Activated CD8-positive, alpha-beta T cell treated with anti-CD3 and anti-CD28 coated beads for 36 hours (primary cell): ENCODE data around the gene MYPN. TPM values are rescaled to one million over a fixed set of nuclear protein-coding genes. Genes with fewer than 3 reads are reported as not detected.

Experiments
- ATAC-seq: fragments of 200-7000 bp; cut with Tn5 transposase; one replicate; pipeline ENCODE4 v1.10.0; 2021; ENCODE audit warnings: mild to moderate bottlenecking, moderate library complexity
- CTCF ChIA-PET: fragments of 350-600 bp; sonication (Branson Sonifier 250); formaldehyde crosslinking; loops from one replicate; lab custom pipeline; 2021; ENCODE audit warnings: antibody characterized with exemption; lab: Charles Lee
- POLR2A ChIA-PET: fragments of 350-600 bp; sonication (Branson Sonifier 250); formaldehyde crosslinking; loops from one replicate; lab custom pipeline; 2021; ENCODE audit warnings: antibody characterized with exemption; lab: Charles Lee
- DNase-seq: peaks from one replicate; pipeline ENCODE4 v3.0.0-alpha.2; 2020
- H3K27ac Mint-ChIP-seq: one replicate; pipeline ENCODE4 v1.8.0; 2021; ENCODE audit warnings: mild to moderate bottlenecking, mixed read lengths
- H3K27me3 Mint-ChIP-seq: one replicate; pipeline ENCODE4 v1.8.0; 2021; ENCODE audit warnings: mixed read lengths
- H3K36me3 Mint-ChIP-seq: one replicate; pipeline ENCODE4 v1.8.0; 2021; ENCODE audit warnings: low read depth, mixed read lengths
- H3K4me1 Mint-ChIP-seq: one replicate; pipeline ENCODE4 v1.8.0; 2021; ENCODE audit warnings: low read depth, mixed read lengths
- H3K4me3 Mint-ChIP-seq: one replicate; pipeline ENCODE4 v1.8.0; 2021; ENCODE audit warnings: mild to moderate bottlenecking, moderate library complexity, mixed read lengths
- H3K9me3 Mint-ChIP-seq: one replicate; pipeline ENCODE4 v1.8.0; 2021; ENCODE audit warnings: mixed read lengths
- intact Hi-C: fragments of 100-400 bp; cut with micrococcal nuclease; formaldehyde crosslinking; loops from one replicate; pipeline ENCODE4 v1.10.0; 2022
- total RNA-seq, 2 experiments: library from RNA; stranded (reverse); gene quantifications; one replicate each; pipeline ENCODE4 v1.2.3, GENCODE V29; 2021
- TF ChIP-seq, protein P1 (sequence below): fragments of 200-600 bp; IDR thresholded peaks from one replicate; pipeline ENCODE4 v1.8.0; 2022; ENCODE audit warnings: antibody characterized with exemption, mild to moderate bottlenecking

The MYPN gene
- total RNA-seq, 2 experiments from 2014 or later = not detected

DNA sequence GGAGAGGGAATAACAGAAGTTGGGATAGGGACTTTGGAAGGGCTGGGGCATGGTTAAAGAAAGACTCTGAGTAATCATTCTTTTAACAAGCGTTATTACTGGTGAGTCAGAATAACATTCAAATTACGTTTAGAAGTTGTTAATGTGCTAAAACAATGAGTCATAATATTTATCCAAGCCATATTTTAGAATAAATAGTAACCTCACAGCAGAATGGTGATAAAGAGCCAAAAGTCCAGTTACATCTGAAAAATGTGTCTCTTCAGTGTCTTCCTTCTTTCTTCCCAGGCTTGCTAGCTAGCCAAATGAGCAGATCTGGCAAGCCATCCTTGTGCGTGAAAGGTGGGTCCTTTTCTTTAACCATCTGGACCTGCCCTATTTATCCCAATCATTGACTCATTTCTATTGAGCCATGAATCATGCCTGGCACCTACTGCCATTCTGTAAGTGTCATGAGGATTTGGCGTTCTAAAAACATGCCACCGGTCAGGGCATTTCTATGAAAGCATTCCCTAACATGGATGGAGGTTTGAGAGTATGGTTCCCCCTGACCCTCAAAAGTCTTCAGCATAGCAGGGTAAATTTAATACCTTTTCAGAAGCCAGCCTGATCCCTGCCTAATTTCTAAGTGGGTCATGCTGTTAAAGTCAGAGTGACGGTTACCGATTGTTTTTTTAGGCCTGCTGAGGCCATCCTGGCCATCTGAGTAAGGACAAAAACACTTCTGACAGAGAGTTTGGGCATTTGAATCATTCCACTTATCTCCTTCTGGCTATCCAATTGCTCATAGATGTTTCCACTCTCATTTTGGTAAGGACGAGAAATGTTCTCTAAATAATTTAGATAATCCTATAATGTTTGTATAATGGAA is 26.9 kb downstream of the MYPN start:
- H3K4me1 Mint-ChIP-seq = no peaks in the 10 kb centered on the region
- intact Hi-C loops = no loop called here
- no peak overlapping the region for H3K4me3 Mint-ChIP-seq
- peaks cover 4% of the 10 kb centered on the region for H3K27me3 Mint-ChIP-seq
- H3K36me3 Mint-ChIP-seq = no peaks in the 10 kb centered on the region
- TF ChIP-seq, protein P1, sequence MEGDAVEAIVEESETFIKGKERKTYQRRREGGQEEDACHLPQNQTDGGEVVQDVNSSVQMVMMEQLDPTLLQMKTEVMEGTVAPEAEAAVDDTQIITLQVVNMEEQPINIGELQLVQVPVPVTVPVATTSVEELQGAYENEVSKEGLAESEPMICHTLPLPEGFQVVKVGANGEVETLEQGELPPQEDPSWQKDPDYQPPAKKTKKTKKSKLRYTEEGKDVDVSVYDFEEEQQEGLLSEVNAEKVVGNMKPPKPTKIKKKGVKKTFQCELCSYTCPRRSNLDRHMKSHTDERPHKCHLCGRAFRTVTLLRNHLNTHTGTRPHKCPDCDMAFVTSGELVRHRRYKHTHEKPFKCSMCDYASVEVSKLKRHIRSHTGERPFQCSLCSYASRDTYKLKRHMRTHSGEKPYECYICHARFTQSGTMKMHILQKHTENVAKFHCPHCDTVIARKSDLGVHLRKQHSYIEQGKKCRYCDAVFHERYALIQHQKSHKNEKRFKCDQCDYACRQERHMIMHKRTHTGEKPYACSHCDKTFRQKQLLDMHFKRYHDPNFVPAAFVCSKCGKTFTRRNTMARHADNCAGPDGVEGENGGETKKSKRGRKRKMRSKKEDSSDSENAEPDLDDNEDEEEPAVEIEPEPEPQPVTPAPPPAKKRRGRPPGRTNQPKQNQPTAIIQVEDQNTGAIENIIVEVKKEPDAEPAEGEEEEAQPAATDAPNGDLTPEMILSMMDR = no peak
- ATAC-seq = no peak
- POLR2A ChIA-PET = no interaction called here
- DNase-seq = no peak
- no peak overlapping the region for H3K27ac Mint-ChIP-seq
- CTCF ChIA-PET = no interaction called here
- H3K9me3 Mint-ChIP-seq = no peaks in the 10 kb centered on the region

DNA sequence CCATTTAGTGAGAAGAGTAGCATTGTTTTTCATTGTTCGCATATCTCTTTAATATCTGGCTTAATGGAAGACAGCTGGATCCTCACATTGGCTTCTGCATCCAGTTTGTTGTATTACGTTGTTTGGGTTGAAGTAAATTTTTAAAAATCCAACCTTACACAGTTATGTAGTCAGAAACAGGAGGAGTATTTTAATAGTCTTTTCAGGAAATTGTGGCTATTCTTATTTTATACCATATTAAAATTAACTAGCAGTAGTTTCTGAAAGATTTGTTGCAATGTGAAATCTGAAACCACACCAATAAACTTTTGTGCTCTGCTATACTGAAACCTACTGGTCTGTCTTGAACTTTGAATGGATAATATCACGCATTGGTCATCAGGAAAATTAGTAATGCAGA is 27.9 kb downstream of the MYPN start:
- CTCF ChIA-PET = no interaction called here
- intact Hi-C loops = no loop called here
- H3K4me3 Mint-ChIP-seq = no peak overlapping the region
- DNase-seq (no peak), ATAC-seq (no peak)
- no peak overlapping the region for H3K27ac Mint-ChIP-seq
- POLR2A ChIA-PET = no interaction called here
- TF ChIP-seq, protein P1 = no peak
- no peaks in the 10 kb centered on the region for H3K4me1 Mint-ChIP-seq
- H3K9me3 Mint-ChIP-seq = no peaks in the 10 kb centered on the region
- H3K27me3 Mint-ChIP-seq = peaks cover 6% of the 10 kb centered on the region
- H3K36me3 Mint-ChIP-seq = no peaks in the 10 kb centered on the region

DNA sequence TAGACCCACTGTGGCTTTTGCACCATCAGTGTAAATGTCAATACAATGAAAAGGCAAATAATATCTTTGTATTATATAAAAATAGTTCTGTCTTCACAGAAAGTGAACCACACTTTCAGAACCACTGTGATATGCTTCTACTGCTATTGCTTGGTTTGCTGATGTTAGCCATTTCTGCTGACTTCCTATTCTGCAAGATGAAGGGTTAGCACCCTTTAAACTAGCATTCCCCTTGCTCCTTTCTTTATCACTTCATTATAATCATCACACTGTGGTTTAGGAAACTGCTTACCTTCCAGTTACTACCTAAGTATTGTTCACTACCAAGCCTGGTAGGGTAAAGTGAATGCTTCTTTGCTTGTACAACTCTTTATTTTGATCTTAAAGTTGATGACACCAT is 29.2 kb downstream of the MYPN start:
- no peaks in the 10 kb centered on the region for H3K9me3 Mint-ChIP-seq
- TF ChIP-seq, protein P1 = no peak
- no peak for ATAC-seq
- DNase-seq = no peak
- no peak overlapping the region for H3K4me3 Mint-ChIP-seq
- CTCF ChIA-PET = no interaction called here
- H3K27ac Mint-ChIP-seq = no peak overlapping the region
- peaks cover 6% of the 10 kb centered on the region for H3K27me3 Mint-ChIP-seq
- H3K36me3 Mint-ChIP-seq = no peaks in the 10 kb centered on the region
- no peaks in the 10 kb centered on the region for H3K4me1 Mint-ChIP-seq
- POLR2A ChIA-PET = no interaction called here
- intact Hi-C loops = no loop called here

DNA sequence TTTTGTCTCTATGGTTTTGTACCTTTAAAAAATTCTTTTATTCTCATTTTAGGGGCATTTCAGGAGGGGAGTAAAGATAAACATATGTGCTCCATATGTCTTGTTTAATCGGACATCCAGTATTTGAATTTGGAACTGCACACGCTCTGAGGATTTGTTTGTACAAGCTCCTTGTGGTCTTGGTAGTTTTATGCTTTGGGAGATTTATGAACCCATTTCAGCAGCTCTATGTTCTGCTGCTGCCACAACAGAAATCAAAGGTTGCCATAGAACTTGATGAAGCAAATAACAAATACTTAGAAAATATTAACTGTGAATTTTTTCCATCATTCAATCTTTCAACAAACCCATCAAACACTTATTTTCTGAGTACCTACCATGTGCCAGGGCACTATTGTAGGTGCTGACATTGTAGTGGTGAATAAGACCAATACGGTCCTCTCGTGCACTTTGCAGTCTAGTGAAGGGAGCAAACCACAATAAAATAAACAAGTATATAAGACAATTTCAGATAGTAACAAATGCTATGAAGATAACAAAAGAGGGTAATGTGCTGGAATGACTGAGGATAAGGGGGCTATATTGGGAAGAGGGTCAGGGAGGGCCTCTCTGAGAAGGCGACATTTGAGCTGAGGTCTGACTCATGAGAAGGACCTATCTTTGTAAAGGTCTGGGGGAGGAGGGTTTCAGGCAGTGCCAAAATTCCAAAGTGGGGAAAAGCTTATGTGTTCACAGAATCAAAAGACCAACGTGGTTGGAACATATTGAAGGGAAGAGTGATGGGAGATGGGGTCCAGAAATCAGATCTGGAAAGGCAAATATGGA is 30.4 kb downstream of the MYPN start:
- no peak overlapping the region for H3K27ac Mint-ChIP-seq
- H3K9me3 Mint-ChIP-seq = no peaks in the 10 kb centered on the region
- TF ChIP-seq, protein P1 = no peak
- peaks cover 6% of the 10 kb centered on the region for H3K27me3 Mint-ChIP-seq
- no peak overlapping the region for H3K4me3 Mint-ChIP-seq
- intact Hi-C loops = no loop called here
- no peak for ATAC-seq
- no peak for DNase-seq
- ChIA-PET CTCF (no interaction called here), POLR2A (interaction anchor here (0.6 kb wide), 1 partner anchor 131 kb away, joined by 3 read pairs; no protein-coding TSS in a partner anchor)
- no peaks in the 10 kb centered on the region for H3K4me1 Mint-ChIP-seq
- H3K36me3 Mint-ChIP-seq = no peaks in the 10 kb centered on the region

DNA sequence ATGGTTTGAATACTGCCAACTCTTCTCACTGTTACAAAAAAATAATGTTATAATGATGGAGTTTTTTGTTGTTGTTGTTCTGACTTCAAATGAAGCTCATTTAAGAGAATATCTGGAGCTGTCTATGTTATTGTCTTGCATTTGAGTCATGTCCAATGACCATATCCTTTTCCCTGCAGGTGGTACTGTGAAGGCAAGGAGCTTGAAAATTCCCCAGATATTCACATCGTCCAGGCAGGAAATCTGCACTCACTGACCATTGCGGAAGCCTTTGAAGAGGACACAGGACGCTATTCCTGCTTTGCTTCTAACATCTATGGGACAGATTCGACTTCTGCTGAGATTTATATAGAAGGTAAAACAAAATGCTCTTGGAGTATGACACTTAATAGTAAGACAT is 33.5 kb downstream of the MYPN start:
- no peaks in the 10 kb centered on the region for H3K9me3 Mint-ChIP-seq
- intact Hi-C loops = no loop called here
- CTCF ChIA-PET = no interaction called here

More for the DNA sequence above, 33.5 kb downstream of the MYPN start:
- DNase-seq = no peak
- H3K27ac Mint-ChIP-seq = no peak overlapping the region
- no peak for ATAC-seq
- TF ChIP-seq, protein P1 = no peak
- POLR2A ChIA-PET = no interaction called here
- peaks cover 7% of the 10 kb centered on the region for H3K27me3 Mint-ChIP-seq
- no peaks in the 10 kb centered on the region for H3K4me1 Mint-ChIP-seq
- no peak overlapping the region for H3K4me3 Mint-ChIP-seq
- no peaks in the 10 kb centered on the region for H3K36me3 Mint-ChIP-seq
